GM12872 (cell line): ENCODE data around the gene RAD23A.

ENCODE experiments used
- TF ChIP-seq, protein P1 (sequence below): IDR thresholded peaks from 3 replicates; pipeline ENCODE4 v1.5.1; 2011; ENCODE audit warnings: low read depth, mild to moderate bottlenecking, low read length, moderate library complexity; ENCODE audit not compliant: insufficient read depth

Gene RAD23A

DNA sequence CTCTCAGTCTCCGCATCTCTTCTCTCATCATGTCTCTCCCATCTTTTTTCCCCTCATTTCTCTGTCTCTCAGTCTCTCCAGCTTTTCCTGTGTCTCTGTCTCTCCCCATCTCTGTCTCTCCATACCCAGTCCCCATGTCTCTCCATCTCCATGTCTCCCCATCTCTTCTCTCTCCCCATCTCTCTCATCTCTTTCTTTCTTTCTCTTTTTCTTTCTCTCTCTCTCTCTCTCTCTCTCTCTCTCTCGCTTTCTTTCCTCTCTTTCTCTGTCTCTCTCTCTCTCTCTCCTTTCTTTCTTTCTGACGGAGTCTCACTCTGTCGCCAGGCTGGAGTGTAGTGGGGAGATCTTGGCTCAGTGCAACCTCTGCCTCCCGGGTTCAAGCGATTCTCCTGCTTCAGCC lies 37.0 kb downstream of the RAD23A start:
- TF ChIP-seq, protein P1, sequence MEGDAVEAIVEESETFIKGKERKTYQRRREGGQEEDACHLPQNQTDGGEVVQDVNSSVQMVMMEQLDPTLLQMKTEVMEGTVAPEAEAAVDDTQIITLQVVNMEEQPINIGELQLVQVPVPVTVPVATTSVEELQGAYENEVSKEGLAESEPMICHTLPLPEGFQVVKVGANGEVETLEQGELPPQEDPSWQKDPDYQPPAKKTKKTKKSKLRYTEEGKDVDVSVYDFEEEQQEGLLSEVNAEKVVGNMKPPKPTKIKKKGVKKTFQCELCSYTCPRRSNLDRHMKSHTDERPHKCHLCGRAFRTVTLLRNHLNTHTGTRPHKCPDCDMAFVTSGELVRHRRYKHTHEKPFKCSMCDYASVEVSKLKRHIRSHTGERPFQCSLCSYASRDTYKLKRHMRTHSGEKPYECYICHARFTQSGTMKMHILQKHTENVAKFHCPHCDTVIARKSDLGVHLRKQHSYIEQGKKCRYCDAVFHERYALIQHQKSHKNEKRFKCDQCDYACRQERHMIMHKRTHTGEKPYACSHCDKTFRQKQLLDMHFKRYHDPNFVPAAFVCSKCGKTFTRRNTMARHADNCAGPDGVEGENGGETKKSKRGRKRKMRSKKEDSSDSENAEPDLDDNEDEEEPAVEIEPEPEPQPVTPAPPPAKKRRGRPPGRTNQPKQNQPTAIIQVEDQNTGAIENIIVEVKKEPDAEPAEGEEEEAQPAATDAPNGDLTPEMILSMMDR: no peak

DNA sequence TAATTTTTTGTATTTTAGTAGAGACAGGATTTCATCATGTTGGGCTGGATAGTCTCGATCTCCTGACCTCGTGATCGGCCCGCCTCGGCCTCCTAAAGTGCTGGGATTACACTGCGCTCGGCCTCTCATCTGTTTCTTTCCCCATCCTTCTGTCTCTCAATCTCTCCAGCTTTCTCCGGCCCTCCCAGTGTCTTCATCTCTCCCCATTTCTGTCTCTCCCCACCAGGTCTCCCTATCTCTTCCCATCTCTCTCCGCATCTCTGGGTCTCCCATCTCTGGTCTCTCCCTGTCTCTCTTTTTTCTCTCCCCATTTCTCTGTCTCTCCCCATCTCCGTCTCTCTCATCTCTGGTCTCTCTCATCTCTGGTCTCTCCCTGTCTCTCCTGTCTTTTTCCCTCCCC lies 37.4 kb downstream of the RAD23A start:
- TF ChIP-seq, protein P1: no peak

DNA sequence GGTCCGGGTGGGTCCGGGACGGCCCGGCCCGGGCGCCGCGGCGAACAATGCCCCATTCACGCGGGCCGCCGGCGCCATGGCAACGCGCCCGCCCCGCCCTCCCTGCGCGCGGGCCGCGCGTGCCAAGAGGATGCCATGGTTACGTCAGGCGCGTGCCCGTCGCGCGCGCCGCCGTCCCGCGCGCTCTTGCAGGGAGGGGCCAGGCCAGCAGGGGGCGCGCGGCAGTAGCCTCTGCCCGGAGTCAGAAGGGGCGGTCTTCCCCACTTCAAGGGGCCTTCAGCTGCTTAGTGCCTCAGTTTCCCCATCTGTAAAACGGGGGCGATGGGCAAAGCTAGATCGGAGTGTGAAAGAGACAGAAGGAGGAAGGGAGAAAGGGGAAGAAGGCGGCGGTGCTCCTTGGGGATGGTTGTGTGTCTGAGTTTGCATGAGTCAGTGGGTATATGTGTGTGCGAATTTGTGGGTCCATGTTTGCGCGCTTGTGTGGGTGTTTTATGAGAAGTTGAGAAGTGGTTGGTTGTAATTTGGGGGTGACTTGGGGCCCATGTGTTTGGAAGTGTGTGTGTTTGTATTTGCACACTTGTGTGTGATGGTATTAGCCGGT lies 38.0 kb downstream of the RAD23A start:
- TF ChIP-seq, protein P1: peak; percentile 79

DNA sequence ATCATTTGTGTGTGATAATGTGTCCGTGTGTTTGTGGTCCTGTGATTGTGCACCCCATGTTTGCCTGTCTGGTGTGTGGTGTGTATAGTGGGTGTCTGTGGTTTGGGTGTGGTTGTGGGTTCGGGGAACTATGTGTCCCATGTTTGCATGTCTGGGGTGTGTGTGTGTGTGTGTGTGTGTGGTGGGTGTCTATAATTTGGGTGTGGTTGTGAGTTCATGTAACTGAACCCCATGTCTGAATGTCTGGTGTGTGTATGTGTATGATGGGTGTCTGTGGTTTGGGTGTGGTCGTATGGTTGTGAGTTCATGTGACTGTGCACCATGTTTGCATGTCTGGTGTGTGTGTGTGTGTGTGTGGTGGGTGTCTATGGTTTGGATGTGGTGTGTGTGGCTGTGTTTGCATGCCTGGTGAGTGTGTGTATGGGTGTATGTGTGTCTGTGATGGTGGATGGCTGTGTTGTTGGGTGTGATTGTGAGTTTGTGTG lies 38.5 kb downstream of the RAD23A start:
- TF ChIP-seq, protein P1: no peak

DNA sequence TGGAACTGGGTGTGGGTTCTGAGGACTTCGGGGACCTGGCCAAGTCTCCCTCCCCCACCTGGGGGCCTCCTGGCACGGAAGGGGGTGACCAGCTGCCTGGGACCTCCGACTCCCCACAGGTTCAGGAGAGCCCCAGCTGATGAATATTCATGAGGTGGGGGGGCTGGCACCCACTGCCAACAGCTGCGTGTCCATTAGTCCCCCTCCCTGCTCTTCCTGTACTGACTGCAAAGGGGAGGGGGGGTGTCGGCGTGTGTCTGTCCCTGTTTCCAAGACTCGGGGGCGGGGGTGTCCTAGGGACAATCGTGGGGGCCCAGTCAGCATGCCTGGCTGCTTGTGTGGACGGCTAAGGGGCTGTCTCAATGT lies 39.0 kb downstream of the RAD23A start:
- TF ChIP-seq, protein P1: no peak

DNA sequence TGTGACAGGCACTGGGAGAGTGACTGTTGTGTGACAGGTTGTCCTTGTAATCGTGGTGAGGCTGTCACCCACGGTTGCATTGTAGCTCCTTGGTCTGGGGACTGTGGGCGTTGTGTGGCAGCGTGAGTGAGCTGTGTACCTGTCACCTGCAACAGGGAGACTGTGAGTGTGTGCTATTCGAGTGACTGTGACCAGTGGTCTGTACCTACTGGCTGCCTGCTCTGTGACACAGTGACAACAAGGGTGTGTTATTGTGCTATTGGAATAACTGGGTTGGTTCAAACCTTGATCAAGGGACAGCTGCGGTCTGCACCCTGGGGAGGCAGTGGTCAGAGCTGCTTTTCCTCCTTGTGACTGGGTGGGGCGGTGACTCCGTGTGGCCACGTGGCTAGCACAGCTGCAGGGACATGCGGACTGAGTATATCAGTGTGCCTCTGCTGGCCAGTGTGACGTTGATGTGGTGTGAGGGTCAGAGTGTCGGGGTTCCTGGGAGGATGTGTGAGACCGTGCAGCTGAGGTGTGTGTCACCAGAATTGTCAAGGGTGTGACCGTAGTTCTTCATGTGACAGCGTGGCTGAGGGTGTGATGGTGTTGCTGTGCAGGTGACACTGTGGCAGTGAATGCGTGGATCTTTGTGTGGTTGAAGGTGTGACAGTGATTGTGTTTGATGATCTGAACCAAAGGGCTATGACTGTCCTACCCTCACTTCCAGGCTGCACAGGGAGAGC lies 39.6 kb downstream of the RAD23A start:
- TF ChIP-seq, protein P1: no peak

DNA sequence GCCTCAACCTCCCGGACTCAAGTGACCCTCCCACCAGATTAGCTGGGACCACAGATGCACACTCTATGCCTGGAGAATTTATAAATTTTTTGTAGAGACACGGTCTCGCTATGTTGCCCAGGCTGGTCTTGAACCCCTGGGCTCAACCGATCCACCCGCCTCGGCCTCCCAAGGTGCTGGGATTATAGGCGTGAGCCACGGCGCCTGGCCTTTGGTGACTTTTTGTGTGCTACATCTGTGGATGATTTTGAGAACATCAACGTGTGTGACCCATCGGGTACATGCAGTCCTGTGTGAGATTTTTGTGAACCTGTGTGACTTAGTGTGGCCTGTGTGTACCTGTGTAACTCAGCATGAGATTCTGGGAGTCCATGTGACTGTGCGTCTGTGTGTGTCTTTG lies 41.1 kb downstream of the RAD23A start:
- TF ChIP-seq, protein P1: no peak
